Measurements from ENCODE around the gene TDRKH. TPM values are rescaled to one million over a fixed set of nuclear protein-coding genes. Genes with fewer than 3 reads are reported as not detected.

Gene TDRKH
- total and polyA plus RNA-seq, 2 of the 13 experiments (the other 11 are each of a cell fraction or from before 2014, with no cell fraction given), result 3.9 to 5.4 TPM

GRCh38 chr1:151834239-151834638, 43.9 kb upstream of the TDRKH start (continued):
- TF ChIP-seq ZNF784 (CRISPR knock-in tag; IDR thresholded peaks at IDR 0.05; ENCODE audit: borderline replicate concordance) (no peak), BRF2 (CRISPR knock-in tag; IDR thresholded peaks at IDR 0.05) (no peak), ZNF816 (CRISPR knock-in tag; IDR thresholded peaks at IDR 0.05; ENCODE audit: borderline replicate concordance) (no peak), NCOA2 (CRISPR knock-in tag; IDR thresholded peaks at IDR 0.05) (peak; percentile 47; the same call in 1 of the 2 replicates), ZNF720 (CRISPR knock-in tag; IDR thresholded peaks at IDR 0.05) (no peak), GATAD2A (CRISPR knock-in tag; IDR thresholded peaks at IDR 0.05) (peak; percentile 58; the same call in 1 of the 2 replicates), TARDBP (CRISPR knock-in tag; IDR thresholded peaks at IDR 0.05) (no peak), KDM5A (IDR thresholded peaks at IDR 0.05; ENCODE audit: borderline replicate concordance, low read length) (no peak), CREM (IDR thresholded peaks at IDR 0.05) (no peak), CREM (CRISPR knock-in tag; IDR thresholded peaks at IDR 0.05) (no peak), KDM1A (CRISPR knock-in tag; IDR thresholded peaks at IDR 0.05) (no peak), ZFYVE20 (CRISPR knock-in tag; IDR thresholded peaks at IDR 0.05; ENCODE audit: borderline replicate concordance, low read depth) (no peak), ZNF616 (CRISPR knock-in tag; IDR thresholded peaks at IDR 0.05; ENCODE audit: low read depth) (no peak), SNAPC4 (CRISPR knock-in tag; IDR thresholded peaks at IDR 0.05) (no peak), HNF4G (IDR thresholded peaks at IDR 0.05; ENCODE audit: borderline replicate concordance, low read depth, low read length) (peak; percentile 87), HNF4G (CRISPR knock-in tag; IDR thresholded peaks at IDR 0.05; ENCODE audit: borderline replicate concordance, low read depth) (no peak), ZNF570 (CRISPR knock-in tag; IDR thresholded peaks at IDR 0.05; ENCODE audit: borderline replicate concordance) (no peak), ZNF33A (CRISPR knock-in tag; IDR thresholded peaks at IDR 0.05; ENCODE audit: borderline replicate concordance) (no peak), CAMTA2 (CRISPR knock-in tag; IDR thresholded peaks at IDR 0.05; ENCODE audit: borderline replicate concordance) (no peak), ZNF281 (CRISPR knock-in tag; IDR thresholded peaks at IDR 0.05; ENCODE audit: borderline replicate concordance) (peak; percentile 96)
